IPS-NIHi11 (cell line): ENCODE results near the gene UQCRH.
"Not testable (repeated sequence)": the region's sequence is repeated elsewhere in the genome, so short reads cannot be mapped to it uniquely, and the experiment has no call there.

Experiments
- DNase-seq: peaks from one replicate; pipeline ENCODE4 v3.0.0; 2012; ENCODE audit warnings: mixed read lengths, low spot score

The UQCRH gene

DNA sequence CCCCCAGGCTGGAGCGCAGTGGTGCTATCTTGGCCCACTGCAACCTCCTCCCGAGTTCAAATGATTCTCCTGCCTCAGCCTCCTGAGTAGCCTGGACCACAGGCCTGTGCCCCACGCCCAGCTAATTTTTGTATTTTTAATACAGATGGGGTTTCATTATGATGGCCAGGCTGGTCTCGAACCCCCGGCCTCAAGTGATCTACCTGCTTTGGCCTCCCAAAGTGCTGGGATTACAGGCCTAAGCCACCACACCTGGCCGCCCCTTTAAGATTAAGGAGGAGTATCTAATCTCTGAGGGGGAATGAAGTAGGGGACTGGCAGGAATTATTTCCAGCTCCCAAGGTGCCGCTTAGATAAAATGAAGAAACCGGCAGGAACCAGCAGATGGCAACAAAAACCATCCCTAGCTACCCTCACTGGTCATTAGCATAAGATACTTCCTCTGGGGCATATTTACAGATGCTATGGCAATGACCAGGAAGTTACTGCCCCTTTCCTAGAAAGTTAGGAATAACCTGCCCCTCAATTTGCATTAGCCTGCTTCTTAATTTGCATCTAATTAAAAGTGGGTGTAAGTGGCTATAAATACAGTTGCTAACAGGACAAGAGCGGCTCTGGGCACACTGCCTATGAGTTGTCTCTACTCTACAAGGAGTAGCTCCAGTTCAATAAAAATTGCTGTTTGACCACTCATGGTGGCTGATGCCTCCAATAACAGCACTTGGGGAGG, 30.0 kb downstream of the UQCRH start:
- DNase-seq, result peak; percentile 56

- no peak for DNase-seq
These were observed 30.5 kb downstream of the UQCRH start for GRCh38 chr1:46334030-46334384.

DNA sequence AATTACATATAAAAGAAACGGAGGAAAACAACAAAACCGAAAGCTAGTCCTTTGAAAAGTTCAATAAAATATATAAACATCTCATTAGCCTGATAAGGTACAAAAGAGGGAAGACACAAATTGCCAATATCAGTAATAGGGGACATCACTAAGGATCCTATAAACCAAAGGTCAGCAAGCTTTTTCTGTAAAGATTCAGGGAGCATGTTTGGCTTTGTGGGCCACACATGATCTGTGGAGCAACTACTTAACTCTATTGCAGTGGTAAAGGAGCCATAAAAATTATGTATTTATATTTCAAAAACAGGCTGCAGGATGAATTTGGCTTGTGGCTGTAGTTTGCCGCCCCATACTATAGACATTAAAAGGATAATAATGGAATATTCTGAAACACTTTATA, 31.6 kb downstream of the UQCRH start:
- DNase-seq, result no peak

GRCh38 chr1:46337409-46337808, 33.9 kb downstream of the UQCRH start:
- not testable (repeated sequence) for DNase-seq

DNA sequence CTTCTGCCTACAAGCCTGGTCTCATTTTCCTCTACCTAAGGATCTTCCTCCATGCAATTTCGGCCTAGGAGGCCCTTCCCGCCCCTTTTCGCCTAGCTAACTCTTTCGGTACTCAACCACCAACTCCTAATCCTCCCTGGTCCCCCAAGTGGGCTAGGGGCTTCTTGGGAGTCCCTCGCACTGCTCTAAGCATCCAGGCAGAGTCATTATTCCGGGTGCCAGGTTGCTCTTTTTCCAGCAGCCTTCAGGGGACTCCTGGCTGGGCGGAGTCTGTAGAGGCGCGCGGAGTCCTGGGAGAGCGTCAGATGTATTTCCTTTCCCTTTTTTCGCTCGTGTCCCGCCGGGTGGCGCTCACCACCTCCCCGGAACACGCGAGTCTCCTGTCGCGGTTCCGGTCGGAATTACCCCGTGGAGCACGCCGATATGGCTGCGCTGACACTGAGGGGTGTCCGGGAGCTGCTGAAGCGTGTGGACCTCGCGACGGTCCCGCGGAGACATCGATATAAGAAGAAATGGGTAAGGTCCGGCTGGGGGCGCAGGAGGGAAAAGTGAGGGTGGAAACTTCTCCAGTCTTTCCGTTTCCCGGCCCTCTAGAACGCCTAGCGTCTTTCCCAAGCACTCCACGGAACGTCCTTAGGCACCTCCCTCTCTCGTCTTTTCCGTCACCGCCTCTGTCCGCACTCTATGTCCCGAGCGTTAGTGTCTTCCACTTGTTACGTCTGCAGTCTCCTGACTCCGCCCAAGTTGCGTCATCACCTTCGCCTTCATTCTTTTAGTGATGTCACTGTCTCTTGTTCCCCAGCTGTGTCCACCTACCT, 37.1 kb downstream of the UQCRH start, which contains the start of gene NSUN4:
Gene NSUN4 (plus strand): TSS at position 404 of the 818 bp plus-strand sequence. CDS start 20 bp downstream, at position 424.
- peak; percentile 88 for DNase-seq

DNA sequence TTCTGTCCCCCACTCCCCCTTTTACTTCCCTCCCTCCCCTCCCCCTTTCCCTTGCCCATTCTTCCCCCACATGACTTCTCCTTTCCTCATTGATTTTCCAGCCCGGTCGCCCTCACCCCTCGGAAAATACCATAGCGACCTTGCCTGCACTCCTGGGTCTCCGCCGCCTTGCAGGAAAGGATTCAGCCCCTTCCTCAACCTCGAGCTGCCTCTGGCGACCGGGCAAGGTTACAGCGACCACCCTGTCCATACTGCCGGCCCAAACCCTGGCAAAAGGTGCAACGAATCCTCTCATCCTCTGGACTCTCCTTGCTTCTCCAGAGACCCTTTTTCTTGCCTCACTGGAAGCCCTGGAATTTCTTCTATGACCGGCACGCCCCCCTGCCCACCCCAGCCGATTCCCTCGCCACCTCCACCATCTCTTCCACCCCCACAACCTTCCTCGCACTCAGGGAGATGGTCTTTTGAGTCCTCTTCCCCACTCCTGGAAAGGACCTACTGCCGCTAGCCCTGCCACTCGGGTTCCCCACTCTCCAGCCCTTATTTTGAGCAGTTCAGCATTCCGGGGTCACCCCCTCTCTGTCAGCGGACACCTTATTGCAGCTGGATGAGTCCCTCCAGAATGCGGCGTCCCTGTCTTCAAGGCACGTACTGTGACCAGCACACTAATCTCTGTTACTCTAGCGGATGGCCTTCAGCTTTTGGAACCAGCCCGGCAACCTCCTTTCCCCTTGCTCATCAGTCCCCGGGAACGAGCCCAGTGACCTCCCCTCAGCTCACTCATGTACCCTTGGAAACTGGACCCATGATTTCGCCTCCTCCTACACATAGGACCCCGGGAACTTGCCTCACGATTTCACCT, 38.0 kb downstream of the UQCRH start:
- no peak for DNase-seq

DNA sequence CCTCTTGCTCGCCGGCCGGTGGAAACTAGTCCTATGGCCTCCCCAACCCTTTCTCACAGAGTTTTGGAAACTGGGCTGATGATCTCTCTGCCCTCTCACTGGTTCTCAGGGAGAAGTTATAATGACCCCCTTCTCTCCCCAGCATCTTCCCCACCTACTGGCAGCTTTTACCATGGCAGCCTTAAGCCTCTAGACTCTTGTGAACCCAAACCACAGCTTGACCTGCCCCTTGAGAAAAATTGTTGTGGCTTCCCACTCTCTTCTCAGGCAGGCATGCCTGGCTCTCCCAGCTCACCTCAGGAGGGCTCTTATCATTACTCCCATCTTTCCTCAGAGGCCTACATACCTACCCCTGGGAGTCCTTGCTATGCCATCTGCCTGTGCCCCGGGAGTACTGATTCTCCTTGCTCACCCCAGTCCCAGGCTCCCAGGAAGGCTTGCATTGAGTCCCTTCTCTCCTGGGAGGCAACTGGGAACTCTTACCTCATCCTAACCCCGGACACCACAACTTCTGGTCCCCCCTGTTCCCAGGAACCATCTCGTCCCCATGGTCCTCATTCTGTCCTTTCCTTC, 38.7 kb downstream of the UQCRH start:
- DNase-seq, result peak; percentile 17

GRCh38 chr1:46342677-46343350, 39.3 kb downstream of the UQCRH start:
- DNase-seq, result no peak

DNA sequence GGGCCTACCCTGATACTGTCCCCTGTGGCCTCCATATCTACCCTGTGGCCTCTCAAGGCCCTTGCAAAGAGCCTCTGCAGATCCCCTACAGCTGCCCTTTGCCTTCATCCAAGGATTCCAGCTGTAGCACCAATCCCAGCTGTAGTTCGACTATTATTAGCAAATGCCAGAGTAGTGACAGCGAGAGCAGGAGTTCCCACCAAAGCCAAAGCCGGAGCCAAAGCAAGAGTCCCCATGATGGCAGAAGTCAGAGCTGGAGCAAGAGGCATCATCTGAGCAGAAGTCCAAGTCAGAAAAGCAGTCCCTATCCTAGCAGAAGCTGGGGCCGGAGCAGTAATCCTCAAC, 39.8 kb downstream of the UQCRH start:
- DNase-seq, result no peak

DNA sequence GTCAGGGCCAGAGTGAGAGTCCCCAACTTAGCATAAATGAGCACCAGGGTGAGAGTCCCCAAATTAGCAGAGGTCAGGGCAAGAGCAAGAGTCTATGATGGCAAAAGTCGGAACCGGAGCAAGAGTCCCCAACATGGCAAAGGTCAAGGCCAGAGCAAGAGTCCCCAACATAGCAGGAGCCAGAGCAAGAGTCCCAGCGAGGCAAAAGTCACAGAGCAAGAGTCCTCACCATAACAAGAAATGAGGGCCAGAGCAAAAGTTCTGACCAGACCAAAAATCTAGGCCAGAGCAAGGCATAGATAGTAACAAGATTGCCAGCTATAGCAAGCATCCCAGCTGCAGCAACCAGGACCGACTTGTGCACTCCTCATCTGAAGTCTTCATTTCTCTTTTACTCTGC, 40.2 kb downstream of the UQCRH start:
- DNase-seq, result no peak

DNA sequence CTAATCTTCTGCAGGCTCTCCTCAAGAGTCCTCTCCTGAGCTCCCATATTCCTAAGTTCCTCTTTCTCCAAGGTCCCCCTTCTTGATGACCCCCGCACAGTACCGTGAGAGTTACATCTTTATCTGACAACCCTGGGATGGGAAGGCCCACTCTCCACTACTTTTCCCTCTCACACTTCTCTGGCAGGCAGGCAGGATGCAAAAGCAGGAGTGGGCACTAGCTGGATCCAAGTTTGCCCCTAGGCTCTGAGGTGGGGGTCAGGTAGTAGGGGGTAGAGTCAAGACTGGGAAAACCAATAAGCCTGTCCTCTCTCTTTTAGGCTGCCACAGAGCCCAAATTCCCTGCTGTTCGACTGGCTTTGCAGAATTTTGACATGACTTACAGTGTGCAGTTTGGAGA, 41.0 kb downstream of the UQCRH start:
- DNase-seq, result no peak

DNA sequence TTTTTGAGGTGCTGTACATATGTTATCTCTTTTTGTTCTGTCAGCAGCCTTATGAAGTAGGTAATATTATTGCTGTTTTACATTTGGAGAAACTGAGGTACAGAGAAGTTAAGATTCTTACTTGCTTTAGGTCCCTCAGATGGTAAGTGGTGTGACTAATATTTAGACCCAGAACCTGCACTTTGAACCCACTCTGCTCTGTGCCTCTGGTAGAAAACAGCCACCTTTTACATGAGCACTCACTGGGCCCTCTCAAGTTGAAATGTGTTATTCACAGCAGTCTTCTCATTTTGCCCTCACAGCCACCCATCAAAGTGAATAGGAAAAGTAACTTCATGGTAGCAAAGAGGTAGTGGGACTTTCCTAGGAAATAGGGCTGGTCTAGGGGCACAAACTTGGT, 41.8 kb downstream of the UQCRH start:
- DNase-seq, result no peak

DNA sequence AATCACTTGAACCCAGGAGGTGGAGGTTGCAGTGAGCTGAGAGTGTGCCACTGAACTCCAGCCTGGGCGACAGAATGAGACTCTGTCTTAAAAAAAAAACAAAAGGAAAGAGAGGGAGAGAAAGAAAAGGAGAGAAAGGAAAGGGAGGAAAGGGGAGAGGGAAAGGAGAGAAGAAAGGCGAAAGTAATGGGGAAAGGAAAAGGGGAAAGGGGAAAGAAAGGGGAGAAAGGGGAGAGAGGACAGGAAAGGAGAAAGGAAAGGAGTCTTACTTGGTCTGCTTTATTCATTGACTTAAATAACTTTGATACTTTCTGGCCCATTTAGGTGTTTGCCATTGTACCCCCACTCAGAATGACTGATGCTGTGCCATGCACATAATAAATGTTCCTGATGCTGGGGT, 48.9 kb downstream of the UQCRH start:
- DNase-seq, result no peak

GRCh38 chr1:46355920-46356319, 52.4 kb downstream of the UQCRH start:
- not testable (repeated sequence) for DNase-seq

GRCh38 chr1:46362158-46362557, 58.7 kb downstream of the UQCRH start:
- no peak for DNase-seq

- DNase-seq, result no peak
These were observed 59.6 kb downstream of the UQCRH start for GRCh38 chr1:46363121-46363520.

GRCh38 chr1:46364612-46365011, 61.1 kb downstream of the UQCRH start:
- DNase-seq, result no peak

GRCh38 chr1:46365796-46366195, 62.3 kb downstream of the UQCRH start:
- not testable (repeated sequence) for DNase-seq
